Ovary (tissue), 9 donors: Measurements from ENCODE around the gene KIFC1. TPM values are rescaled to one million over a fixed set of nuclear protein-coding genes. Genes with fewer than 3 reads are reported as not detected.
"Not testable (repeated sequence)": the region's sequence is repeated elsewhere in the genome, so short reads cannot be mapped to it uniquely, and the experiment has no call there.

Source experiments
- DNase-seq, 5 donors: peaks; one replicate each; pipeline ENCODE4 v3.0.0-alpha.2; 2019 to 2020
- H3K27ac ChIP-seq, 2 donors: fragments of 200-600 bp; one replicate each; pipeline versions ENCODE4 v1.5.1 to v1.8.0; 2019 to 2022
- H3K27me3 ChIP-seq: fragments of 200-600 bp; one replicate; pipeline ENCODE4 v1.8.0; 2022
- H3K36me3 ChIP-seq: fragments of 200-600 bp; sonication (generic); one replicate; pipeline ENCODE4 v1.5.1; 2019
- H3K4me1 ChIP-seq: one replicate; pipeline ENCODE4 v1.8.1; 2013; ENCODE audit warnings: mild to moderate bottlenecking, moderate library complexity; ENCODE audit not compliant: insufficient read depth
- H3K4me3 ChIP-seq: fragments of 200-600 bp; sonication (generic); one replicate; pipeline ENCODE4 v1.5.1; 2017
- H3K9me3 ChIP-seq, 2 donors: fragments of 200-600 bp in 1 of 2; sonication (generic) in 1 of 2; one replicate each; pipeline versions ENCODE4 v1.5.1 to v1.8.1; 2013 to 2019; ENCODE audit warnings: mild to moderate bottlenecking in 1 of 2, moderate library complexity in 1 of 2
- CTCF ChIP-seq, 3 donors: fragments of 450-650 bp in 2 of 3; fragments of 200-600 bp in 1 of 3; IDR thresholded peaks; one replicate each; pipeline versions ENCODE4 v1.5.1 to v1.8.0; 2016 to 2022; ENCODE audit warnings: antibody characterized with exemption in 3 of 3, mild to moderate bottlenecking in 1 of 3
- EP300 ChIP-seq: sonication (generic); formaldehyde crosslinking; IDR thresholded peaks from one replicate; pipeline ENCODE4 v1.6.1; 2017; ENCODE audit warnings: antibody characterized with exemption
- POLR2A ChIP-seq: fragments of 450-650 bp; IDR thresholded peaks from one replicate; pipeline ENCODE4 v1.6.1; 2017; ENCODE audit warnings: antibody characterized with exemption, mild to moderate bottlenecking, moderate library complexity
- WGBS, 3 donors: extraction: QIAGEN DNeasy Blood & Tissue Kit in 1 of 3; methylation state at CpG; one replicate each; pipeline versions ENCODE4 v1.1.5 to v1.1.7; 2013 to 2017; 5-methylcytosine and 5-hydroxymethylcytosine counted together
- intact Hi-C, 4 donors: fragments of 100-400 bp; cut with DNase I; formaldehyde crosslinking; loops; one replicate each; pipeline versions ENCODE4 v1.11.0 to v1.15.1; 2022 to 2023
- polyA plus RNA-seq, 2 donors: library from polyadenylated mRNA; stranded (reverse); fragments of 200-250 nt in 1 of 2; fragments of 350-450 nt in 1 of 2; fragmentation: Illumina TruSeq in 1 of 2; extraction: RNeasy Lipid Tissue Mini Kit (QIAGEN cat#74804) in 1 of 2; gene quantifications; one replicate each; pipeline ENCODE4 v1.2.3, GENCODE V29; 2013 to 2014
- total RNA-seq, 7 donors: library from RNA; depleted of rRNA in 2 of 7; stranded (reverse); fragments of >200 nt in 2 of 7; fragmentation: NEBNext Ultra II Directional in 3 of 7; extraction: Animal tissue kit (Norgen Biotek cat#: 25700) in 3 of 7; gene quantifications; one replicate each; pipeline versions ENCODE4 v1.1.0 to v1.2.4, GENCODE V29; 2016 to 2023
- donor health status: DM: no; HTN: no; CAD: no; lungs with moderate emphysema.
- donor health status: DM: no; HTN: no; CAD: no.
- donor health status: Bipolar disorder and iron deficiency.
- donor health status: DM: yes; HTN: yes; CAD: no.
- donor health status: DM: no; HTN: no; CAD: no.
- donor health status: DM: yes; HTN: yes; CAD: no.

The KIFC1 gene
- total and polyA plus RNA-seq, 9 donors: 0.60 to 3.9 (median 2.2) TPM

- intact Hi-C loops: no loop called here
- Histone ChIP-seq H3K4me3 (no peak overlapping the region), H3K4me1 (peaks cover 1% of the 10 kb centered on the region), H3K27ac (no peak overlapping the region), H3K27me3 (no peaks in the 10 kb centered on the region), H3K36me3 (no peaks in the 10 kb centered on the region), H3K9me3 (no peaks in the 10 kb centered on the region)
- no peak for DNase-seq
- 59 to 61% (median 59%) methylated on average over 8 of the region's 8 CpGs for WGBS, 3 donors
- TF ChIP-seq CTCF (IDR thresholded peaks at IDR 0.05): no peak
- TF ChIP-seq EP300: no peak
- TF ChIP-seq POLR2A: no peak
Observed at GRCh38 chr6:33367009-33367714, 24.5 kb upstream of the KIFC1 start.

- H3K9me3 ChIP-seq: not testable (repeated sequence)
Observed at GRCh38 chr6:33367715-33368025, 24.0 kb upstream of the KIFC1 start.

GRCh38 chr6:33371901-33372300 lies 19.7 kb upstream of the KIFC1 start:
- not testable (repeated sequence) for H3K4me1 ChIP-seq, DNase-seq
- WGBS, 3 donors: 91 to 93% (median 92%) methylated on average over 8 of the region's 8 CpGs

More at GRCh38 chr6:33367715-33368025, 24.0 kb upstream of the KIFC1 start:
- H3K27ac ChIP-seq, H3K27me3 ChIP-seq, DNase-seq, H3K4me1 ChIP-seq, H3K36me3 ChIP-seq, intact Hi-C loops, H3K4me3 ChIP-seq: not testable (repeated sequence)
- WGBS, 3 donors: 84 to 96% (median 84%) methylated on average over 5 of the region's 5 CpGs

GRCh38 chr6:33372526-33373123 lies 19.0 kb upstream of the KIFC1 start:
- no peak overlapping the region for H3K27ac ChIP-seq
- no peaks in the 10 kb centered on the region for H3K27me3 ChIP-seq
- DNase-seq: no peak
- no peaks in the 10 kb centered on the region for H3K36me3 ChIP-seq
- intact Hi-C loops: no loop called here
- TF ChIP-seq EP300 (no peak), POLR2A (no peak), CTCF (IDR thresholded peaks at IDR 0.05) (no peak)
- no peak overlapping the region for H3K4me3 ChIP-seq
- H3K9me3 ChIP-seq: no peaks in the 10 kb centered on the region
- 37 to 40% (median 40%) methylated on average over 5 of the region's 5 CpGs for WGBS, 3 donors
- peaks cover 4% of the 10 kb centered on the region for H3K4me1 ChIP-seq

More at GRCh38 chr6:33371901-33372300, 19.7 kb upstream of the KIFC1 start:
- H3K27ac ChIP-seq, intact Hi-C loops, H3K27me3 ChIP-seq, H3K9me3 ChIP-seq, H3K36me3 ChIP-seq, H3K4me3 ChIP-seq: not testable (repeated sequence)

- 49 to 51% (median 50%) methylated on average over 8 of the region's 8 CpGs for WGBS, 3 donors
- no peak for DNase-seq
- intact Hi-C loops: no loop called here
- no peak overlapping the region for H3K4me3 ChIP-seq
- H3K4me1 ChIP-seq: peaks cover 4% of the 10 kb centered on the region
- H3K36me3 ChIP-seq: no peaks in the 10 kb centered on the region
- H3K27me3 ChIP-seq: no peaks in the 10 kb centered on the region
- no peaks in the 10 kb centered on the region for H3K9me3 ChIP-seq
- H3K27ac ChIP-seq: no peak overlapping the region
- no peak for TF ChIP-seq CTCF (IDR thresholded peaks at IDR 0.05)
- no peak for TF ChIP-seq POLR2A
- TF ChIP-seq EP300: no peak
Observed at GRCh38 chr6:33373960-33374910, 17.4 kb upstream of the KIFC1 start.
